ENCODE measurements around the gene FARP2. TPM values are rescaled to one million over a fixed set of nuclear protein-coding genes. Genes with fewer than 3 reads are reported as not detected.

Gene FARP2
- total RNA-seq, 2 donors from 2014 or later, result 11.1 to 21.5 TPM

DNA sequence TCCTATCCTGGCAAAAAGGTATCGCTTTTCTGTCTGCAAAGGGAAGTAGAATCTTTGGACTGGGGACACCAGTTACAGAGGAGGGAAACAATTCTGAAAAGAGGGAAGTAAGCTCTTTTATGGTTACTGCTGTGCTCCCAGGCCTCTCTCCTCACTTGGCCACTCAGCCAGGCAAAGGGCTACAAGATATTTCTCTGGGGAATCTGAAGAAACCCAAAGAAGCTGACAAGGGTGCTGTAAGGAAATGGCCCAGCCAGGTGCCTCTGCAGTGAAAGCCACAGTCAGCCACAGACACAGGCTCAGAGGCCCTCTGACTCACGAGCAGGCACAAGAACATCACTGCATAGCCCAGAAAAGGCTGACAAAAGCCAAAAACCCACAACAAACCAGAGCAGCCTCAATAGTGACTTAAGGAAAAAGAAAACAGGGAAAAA, 46.4 kb upstream of the FARP2 start:
- peaks cover 0 to 47% of the 10 kb centered on the region in 2 donors for H3K4me1 ChIP-seq
- no peak overlapping the region for H3K4me3 ChIP-seq
- no peaks in the 10 kb centered on the region for H3K36me3 ChIP-seq
- DNase-seq (ENCODE audit: low spot score), result no peak
- no peak overlapping the region for H3K27ac ChIP-seq
- H3K27me3 ChIP-seq, result no peaks in the 10 kb centered on the region
- H3K9me3 ChIP-seq, result no peaks in the 10 kb centered on the region
- TF ChIP-seq, protein P1, sequence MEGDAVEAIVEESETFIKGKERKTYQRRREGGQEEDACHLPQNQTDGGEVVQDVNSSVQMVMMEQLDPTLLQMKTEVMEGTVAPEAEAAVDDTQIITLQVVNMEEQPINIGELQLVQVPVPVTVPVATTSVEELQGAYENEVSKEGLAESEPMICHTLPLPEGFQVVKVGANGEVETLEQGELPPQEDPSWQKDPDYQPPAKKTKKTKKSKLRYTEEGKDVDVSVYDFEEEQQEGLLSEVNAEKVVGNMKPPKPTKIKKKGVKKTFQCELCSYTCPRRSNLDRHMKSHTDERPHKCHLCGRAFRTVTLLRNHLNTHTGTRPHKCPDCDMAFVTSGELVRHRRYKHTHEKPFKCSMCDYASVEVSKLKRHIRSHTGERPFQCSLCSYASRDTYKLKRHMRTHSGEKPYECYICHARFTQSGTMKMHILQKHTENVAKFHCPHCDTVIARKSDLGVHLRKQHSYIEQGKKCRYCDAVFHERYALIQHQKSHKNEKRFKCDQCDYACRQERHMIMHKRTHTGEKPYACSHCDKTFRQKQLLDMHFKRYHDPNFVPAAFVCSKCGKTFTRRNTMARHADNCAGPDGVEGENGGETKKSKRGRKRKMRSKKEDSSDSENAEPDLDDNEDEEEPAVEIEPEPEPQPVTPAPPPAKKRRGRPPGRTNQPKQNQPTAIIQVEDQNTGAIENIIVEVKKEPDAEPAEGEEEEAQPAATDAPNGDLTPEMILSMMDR (IDR thresholded peaks at IDR 0.05), result no peak

DNA sequence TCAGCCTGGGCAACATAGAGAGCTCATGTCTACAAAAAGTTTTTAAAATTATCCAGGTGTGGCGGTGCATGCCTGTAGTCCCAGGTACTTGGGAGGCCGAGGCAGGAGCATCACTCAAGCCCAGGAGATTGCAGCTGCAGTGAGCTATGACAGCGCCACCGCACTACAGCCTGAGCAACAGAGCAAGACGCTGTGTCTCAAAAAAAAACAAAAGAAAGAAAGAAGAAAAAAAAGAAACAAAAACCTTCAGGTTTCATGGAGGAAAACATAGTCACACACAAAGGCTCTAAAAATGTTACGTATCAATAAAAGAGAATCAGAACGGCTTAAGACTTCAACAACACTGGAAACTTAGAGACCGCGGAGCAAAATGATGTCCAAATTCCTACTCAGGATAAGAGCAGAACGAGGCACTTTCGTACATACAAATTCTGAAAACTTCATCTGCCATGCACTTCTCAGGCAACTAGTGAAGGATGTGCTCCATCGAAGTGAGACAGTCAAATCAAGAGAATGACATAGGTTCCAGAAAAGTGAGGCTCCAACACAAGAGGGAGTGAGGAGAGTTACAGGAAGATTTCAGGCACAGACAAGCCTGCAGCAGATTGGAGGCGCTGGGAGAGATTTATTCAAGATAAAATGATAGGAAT, 45.0 kb upstream of the FARP2 start:
- TF ChIP-seq, protein P1 (IDR thresholded peaks at IDR 0.05), result no peak
- H3K27me3 ChIP-seq, result no peaks in the 10 kb centered on the region
- no peak overlapping the region for H3K27ac ChIP-seq
- no peak overlapping the region for H3K4me3 ChIP-seq
- no peaks in the 10 kb centered on the region for H3K36me3 ChIP-seq
- peaks cover 0 to 40% of the 10 kb centered on the region in 2 donors for H3K4me1 ChIP-seq
- no peaks in the 10 kb centered on the region for H3K9me3 ChIP-seq
- no peak for DNase-seq (ENCODE audit: low spot score)

DNA sequence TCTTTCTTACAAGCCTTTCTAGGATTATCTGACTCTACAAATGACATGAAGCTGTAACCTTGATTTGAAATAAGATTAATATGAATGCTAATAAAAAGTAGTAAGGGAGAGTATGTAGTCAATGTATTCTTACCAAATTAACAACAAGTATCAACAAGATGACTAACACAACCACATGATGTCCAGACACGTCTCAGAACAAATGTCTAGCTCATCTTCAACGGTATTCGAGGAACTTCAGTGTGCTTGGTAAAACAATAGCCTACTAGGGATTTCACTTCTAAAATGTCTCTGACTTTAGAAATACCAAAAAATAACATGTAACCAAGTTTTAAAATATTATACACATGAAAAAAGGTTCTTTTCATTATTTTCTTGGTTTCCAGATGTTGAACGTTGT, 44.0 kb upstream of the FARP2 start:
- Histone ChIP-seq H3K4me3 (no peak overlapping the region), H3K27me3 (no peaks in the 10 kb centered on the region), H3K9me3 (no peaks in the 10 kb centered on the region), H3K4me1 (peaks cover 0 to 48% of the 10 kb centered on the region in 2 donors), H3K36me3 (no peaks in the 10 kb centered on the region), H3K27ac (peak overlapping the region in 1 of 2 donors; percentile 19)
- TF ChIP-seq, protein P1 (IDR thresholded peaks at IDR 0.05), result no peak
- DNase-seq (ENCODE audit: low spot score), result no peak

DNA sequence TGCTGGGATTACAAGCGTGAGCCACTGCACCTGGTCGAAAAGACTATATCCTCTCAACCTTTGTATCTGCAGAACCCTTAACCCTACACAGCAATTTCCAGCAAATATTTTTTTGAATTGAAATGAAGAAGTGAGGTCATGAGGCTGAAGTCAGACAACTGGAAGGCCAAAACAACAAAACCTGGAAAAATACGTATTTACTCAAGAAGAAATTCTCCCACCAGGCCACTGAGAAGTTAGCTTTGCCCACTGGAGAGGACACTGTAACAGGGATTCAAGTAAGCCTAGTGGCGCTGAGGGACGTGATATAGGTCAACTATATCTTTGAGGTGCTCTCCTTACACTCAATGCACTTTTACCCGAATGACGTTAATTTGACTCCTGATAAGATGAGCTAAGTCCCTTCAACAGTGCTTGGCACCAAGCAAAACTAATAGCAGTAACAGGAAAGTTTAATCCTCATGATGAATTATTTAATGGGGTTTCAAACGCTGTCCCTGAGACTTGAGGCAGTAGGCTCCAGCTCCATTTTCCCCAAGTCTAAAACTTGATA, 42.5 kb upstream of the FARP2 start:
- peak overlapping the region in 1 of 2 donors; percentile 82 for H3K4me3 ChIP-seq
- no peaks in the 10 kb centered on the region for H3K27me3 ChIP-seq
- no peak for DNase-seq (ENCODE audit: low spot score)
- peaks cover 0 to 62% of the 10 kb centered on the region in 2 donors for H3K4me1 ChIP-seq
- peak overlapping the region in 1 of 2 donors; percentile 99 for H3K27ac ChIP-seq
- no peaks in the 10 kb centered on the region for H3K36me3 ChIP-seq
- no peaks in the 10 kb centered on the region for H3K9me3 ChIP-seq
- TF ChIP-seq, protein P1 (IDR thresholded peaks at IDR 0.05), result no peak

DNA sequence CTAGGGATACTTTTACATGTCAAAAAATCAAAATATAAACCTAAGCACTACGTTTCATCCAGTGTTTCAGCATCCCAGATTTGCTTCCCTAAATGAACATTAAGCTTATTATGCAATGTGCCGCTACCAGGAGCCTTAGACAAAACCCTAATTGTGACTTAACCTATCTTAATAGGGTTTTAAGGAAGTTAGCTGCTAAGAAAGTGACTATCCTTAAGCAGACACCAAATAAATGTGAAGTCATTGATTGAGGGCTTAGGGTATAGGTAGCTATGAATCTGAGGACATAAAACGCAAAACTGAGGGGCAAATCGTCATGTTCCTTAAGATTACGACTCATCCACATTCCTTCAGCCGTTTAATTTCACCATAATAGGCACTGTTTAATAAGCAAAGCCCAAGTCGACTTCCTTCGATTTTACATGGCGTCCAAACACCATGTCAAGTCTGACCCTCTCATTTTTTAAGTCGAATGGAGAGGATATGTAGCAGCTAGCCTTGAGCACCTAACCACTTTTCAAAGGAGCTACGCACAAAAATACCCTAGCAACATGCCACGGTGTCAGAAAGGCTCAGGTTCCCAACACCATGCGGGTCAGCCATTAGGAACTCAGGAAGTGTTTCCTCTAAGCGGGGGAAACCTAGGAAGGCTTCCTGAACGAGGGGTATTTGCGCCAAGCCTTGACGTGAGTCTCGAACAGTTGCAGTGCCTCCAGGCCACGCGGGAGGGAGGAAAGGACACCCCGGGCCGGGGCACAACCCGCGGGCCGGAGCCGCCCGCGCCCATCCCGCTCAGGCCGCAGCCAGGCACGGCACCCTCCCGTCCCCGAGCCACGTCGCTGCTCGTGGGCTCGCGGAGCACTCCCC, 41.6 kb upstream of the FARP2 start:
- H3K4me1 ChIP-seq, result peaks cover 0 to 62% of the 10 kb centered on the region in 2 donors
- H3K36me3 ChIP-seq, result no peaks in the 10 kb centered on the region
- H3K27me3 ChIP-seq, result no peaks in the 10 kb centered on the region
- TF ChIP-seq, protein P1 (IDR thresholded peaks at IDR 0.05), result no peak
- DNase-seq (ENCODE audit: low spot score), result no peak
- peak overlapping the region; percentile 99 for H3K27ac ChIP-seq
- H3K4me3 ChIP-seq, result peak overlapping the region; percentile 82 to 91
- no peaks in the 10 kb centered on the region for H3K9me3 ChIP-seq
